Non-pigmented ciliary epithelial cell (primary cell): Measurements from ENCODE around the gene GPX3.

Source experiments
- DNase-seq: peaks from one replicate; pipeline ENCODE4 v3.0.0-alpha.2; 2010; ENCODE audit warnings: low read depth

Gene GPX3

GRCh38 chr5:151014680-151015343, 5.6 kb upstream of the GPX3 start:
- no peak for DNase-seq

- no peak for DNase-seq
Observed at GRCh38 chr5:151015974-151016587, 4.3 kb upstream of the GPX3 start.

GRCh38 chr5:151016700-151017099, 3.7 kb upstream of the GPX3 start:
- no peak for DNase-seq

GRCh38 chr5:151017897-151018296, 2.5 kb upstream of the GPX3 start:
- DNase-seq: no peak

DNA sequence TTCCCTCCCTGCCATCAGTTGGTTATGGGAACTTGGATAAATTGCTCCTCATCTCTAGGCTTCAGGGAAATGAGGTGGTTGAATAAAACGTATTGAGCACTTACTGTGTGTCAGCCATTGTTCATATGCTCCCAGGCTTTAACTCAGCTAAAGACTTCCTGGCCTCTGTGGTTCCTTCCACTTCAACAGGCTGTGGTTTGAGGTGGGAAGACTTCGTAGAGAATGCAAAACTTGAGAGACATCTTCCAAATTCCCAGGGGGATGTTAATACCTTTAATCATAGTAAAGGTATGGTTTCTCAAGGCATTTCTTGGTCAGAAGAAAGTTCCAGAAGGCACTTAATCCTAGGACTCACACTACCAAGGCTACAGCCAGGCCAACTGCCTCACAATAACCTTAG, 1.5 kb upstream of the GPX3 start:
- DNase-seq: no peak

DNA sequence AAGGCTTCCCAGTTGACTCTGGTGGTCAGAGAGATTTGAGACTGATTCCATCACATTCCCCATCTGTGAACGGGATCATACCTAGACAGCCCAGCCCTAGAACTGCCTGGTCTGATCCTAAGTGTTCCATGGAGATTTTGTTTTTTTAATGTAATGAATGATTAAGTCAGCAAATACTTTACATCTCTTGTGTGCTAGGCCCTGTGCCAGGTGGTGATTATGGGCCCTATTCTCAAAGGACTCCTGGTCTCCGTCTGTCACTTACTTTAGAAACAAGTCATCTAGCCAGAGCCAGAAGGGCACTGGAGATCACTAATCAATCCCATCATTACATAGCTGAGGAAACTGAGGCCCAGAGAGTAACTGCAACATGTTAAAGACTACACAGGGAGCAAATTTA, 1.1 kb upstream of the GPX3 start:
- DNase-seq: no peak

GRCh38 chr5:151021746-151022145, 1.4 kb downstream of the GPX3 start:
- DNase-seq: no peak

DNA sequence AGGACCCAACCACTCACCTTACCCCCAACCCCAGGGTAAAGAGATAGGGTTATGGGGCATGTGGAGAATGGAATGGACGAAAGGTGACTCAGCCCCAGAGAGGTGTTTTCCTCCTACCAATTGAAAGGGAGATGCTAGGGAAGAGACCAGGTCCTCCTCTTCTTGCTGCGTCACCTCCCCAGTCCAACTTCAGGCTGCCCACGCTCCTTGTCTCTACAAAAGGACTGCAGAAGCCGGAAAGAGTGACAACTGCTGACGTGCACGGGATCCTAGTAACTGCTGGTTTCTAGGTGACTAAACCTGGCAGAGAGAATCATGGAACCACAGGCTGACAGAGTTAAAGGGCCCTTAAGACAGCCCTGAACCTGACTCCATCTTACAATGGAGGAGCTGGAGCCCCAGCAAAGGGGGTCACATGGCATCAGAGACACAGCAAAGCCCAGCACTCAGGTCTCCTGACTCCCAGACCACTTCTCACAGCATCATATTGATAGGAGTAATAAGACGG, 2.2 kb downstream of the GPX3 start:
- no peak for DNase-seq

DNA sequence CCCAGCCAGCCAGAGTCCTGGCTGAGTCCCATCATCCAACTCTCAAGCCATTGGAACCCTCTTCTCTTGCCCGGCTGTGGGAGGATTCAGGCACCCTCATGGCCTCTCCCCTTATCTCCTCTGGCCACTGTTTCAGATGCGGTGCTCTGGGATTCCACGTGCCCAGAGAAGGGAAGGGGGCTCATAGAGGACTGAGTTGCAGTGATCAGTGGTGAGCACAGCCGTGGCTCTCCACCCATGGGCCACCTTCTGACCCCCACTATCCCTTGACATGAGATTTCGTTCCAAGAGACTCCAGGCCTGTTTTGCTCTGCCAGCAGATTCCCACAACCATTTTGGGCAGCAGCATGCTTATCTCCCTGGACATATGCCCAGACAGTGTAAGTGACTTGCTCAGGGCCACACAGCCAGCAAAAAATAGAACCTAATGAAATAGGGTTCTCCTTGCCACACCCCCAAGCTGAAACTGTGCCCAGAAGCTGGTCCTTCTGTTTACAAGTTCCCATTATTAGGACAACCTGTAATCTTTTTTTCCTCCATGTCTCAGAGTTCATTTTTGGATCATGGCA, 2.7 kb downstream of the GPX3 start:
- DNase-seq: no peak

GRCh38 chr5:151023651-151024050, 3.3 kb downstream of the GPX3 start:
- no peak for DNase-seq

GRCh38 chr5:151024440-151025249, 4.3 kb downstream of the GPX3 start:
- no peak for DNase-seq

DNA sequence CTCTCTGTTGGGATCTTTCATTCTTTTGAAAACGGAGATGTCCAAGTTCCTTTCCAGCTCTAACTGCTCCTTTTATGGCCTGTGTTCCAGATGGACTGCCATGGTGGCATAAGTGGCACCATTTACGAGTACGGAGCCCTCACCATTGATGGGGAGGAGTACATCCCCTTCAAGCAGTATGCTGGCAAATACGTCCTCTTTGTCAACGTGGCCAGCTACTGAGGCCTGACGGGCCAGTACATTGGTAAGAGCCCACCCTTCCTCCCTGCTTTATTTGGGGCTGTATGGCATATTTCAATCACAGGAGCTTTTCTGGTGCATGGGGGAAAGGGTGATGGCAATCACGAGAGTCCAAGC, 4.8 kb downstream of the GPX3 start:
- no peak for DNase-seq

DNA sequence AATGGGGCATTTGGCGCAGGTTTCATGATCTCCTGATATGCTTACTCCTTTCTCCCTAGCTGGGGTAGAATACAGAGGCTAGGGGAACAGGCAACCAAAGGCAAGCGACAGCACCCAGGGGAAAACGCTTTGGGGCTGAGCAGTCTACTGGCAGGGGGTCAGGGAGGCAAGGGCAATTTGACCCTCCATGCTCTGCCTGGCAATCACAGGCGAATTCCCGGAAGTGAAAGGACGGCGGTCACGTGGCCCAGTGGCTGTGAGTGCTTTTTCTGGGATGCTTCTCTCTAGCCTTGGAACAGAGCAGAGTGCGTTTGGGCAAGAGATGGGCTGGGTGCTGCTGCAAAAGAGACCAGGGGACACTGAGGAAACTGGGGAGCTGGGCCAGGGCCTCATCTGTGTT, 5.7 kb downstream of the GPX3 start:
- no peak for DNase-seq

DNA sequence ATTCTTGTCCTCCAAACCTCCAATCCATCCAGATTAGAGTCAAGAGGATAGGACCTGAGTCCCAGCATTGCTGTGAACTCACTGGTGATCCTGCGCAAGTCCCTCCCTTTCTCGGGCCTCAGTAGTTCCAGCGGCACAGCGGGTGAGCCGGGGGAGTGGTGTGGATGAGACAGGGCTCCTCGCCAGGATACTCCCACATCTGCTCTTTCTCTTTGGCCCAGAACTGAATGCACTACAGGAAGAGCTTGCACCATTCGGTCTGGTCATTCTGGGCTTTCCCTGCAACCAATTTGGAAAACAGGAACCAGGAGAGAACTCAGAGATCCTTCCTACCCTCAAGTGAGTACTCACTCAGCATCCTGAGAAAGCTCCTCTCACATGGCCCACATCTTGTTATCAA, 6.3 kb downstream of the GPX3 start:
- DNase-seq: no peak

GRCh38 chr5:151027961-151028479, 7.6 kb downstream of the GPX3 start:
- no peak for DNase-seq

- DNase-seq: no peak
Observed at GRCh38 chr5:151028717-151029116, 8.3 kb downstream of the GPX3 start.

DNA sequence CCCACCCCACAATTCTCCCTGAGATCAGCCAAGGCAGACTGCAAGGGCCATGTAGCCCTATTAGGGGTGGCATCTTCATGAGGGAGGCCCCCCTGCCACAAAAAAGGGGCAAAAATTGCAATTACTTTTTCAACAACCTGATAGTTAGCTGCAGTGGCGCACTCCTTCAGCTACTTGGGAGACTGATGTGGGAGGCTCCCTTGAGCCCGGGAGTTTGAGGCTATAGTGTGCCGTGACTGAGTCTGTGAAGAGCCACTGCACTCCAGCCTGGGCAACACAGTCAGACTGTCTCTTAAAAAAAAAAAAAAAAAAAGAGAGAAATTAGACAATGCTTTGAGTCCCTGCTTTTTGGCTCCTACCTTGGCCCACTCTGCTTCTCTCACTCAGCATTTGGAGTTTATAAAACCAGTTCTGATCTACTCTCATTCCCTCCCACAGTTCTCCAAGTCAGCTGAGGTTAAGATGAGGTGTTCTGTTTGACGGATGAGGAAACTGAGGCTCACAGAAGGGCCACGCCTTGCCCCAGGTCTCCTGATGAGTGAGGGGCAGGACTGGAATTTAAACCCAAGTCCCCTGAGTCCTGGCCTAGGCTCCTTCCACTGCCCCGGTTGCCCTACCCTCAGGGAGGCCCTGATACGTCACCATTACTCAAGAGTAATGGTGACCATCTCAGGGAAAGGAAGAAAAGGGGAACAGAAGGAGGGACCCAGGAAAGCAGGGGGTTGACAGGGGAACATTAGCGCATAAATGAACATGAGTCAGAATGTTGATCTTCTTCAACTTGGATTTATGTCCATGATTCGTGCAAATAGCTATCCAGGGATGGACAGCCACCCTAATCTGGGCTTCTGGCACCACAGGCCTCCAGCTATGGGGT, 9.0 kb downstream of the GPX3 start:
- DNase-seq: no peak

DNA sequence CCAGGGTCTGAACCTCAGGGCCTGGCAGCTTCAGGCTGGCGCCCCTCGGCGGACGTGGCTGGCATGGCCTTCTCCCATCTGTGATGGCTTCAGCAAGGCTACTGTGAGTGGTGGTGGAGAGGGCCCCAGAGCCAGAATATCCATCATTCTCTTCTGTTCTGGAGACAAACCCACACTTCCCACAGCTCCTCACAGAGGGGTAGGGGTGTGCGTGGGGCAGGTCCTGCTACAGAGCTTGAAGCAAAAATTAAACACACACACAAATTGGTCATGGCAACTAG, 9.6 kb downstream of the GPX3 start:
- DNase-seq: no peak

GRCh38 chr5:151030379-151030778, 10.0 kb downstream of the GPX3 start:
- DNase-seq: no peak

GRCh38 chr5:151031554-151031953, 11.2 kb downstream of the GPX3 start:
- DNase-seq: no peak

DNA sequence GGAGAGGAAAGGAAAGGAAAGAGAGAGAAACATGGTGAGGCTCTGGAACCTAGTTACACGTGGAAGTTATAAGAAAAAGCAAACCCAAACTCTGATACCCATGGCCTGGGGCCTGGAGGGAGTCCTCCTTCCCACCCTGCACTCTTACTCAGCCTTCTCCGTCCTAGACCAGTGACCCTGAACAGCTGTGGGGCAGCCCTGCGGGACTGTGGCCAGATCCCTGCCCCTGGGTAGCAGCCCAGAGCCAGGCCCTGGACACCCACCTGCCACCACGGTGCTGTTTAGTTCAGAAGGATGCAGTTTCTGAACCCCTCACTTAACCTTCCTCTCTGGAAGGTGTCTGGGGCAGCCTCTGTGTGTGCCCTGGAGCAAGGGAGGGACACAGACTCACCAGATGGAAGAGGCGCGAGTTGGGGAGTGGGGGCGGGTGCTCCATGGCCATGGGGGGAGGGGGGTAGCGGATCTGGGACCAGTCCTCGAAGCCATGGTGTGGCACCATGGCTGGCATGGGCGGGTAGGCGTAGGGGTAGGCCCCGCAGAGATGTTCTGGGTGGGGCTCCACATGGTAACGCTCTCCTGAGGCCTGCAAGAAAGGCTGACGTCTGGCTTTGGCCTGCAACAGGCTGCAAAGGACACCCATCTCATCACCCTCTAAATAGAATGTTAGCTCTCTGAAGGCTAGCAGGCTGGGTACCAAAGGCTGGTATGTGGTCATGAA, 13.0 kb downstream of the GPX3 start:
- no peak for DNase-seq
